Thymus (tissue), 11 donors: ENCODE data around the gene HS3ST4. TPM values are rescaled to one million over a fixed set of nuclear protein-coding genes. Genes with fewer than 3 reads are reported as not detected.

Source experiments
- DNase-seq, 9 donors: peaks; one replicate each; pipeline ENCODE4 v3.0.0-alpha.2; 2013; ENCODE audit warnings: low spot score in 9 of 9, low read depth in 6 of 9, missing footprints in 1 of 9
- H3K27ac ChIP-seq, 2 donors: one replicate each; pipeline ENCODE4 v1.5.1; 2013; ENCODE audit warnings: control low read depth in 1 of 2, low read depth in 1 of 2, low read length in 1 of 2, mild to moderate bottlenecking in 1 of 2, moderate library complexity in 1 of 2
- H3K27me3 ChIP-seq, 2 donors: one replicate each; pipeline ENCODE4 v1.5.1; 2013; ENCODE audit warnings: low read length in 1 of 2; ENCODE audit not compliant: control insufficient read depth in 2 of 2, insufficient read depth in 1 of 2
- H3K36me3 ChIP-seq, 2 donors: one replicate each; pipeline ENCODE4 v1.5.1; 2013; ENCODE audit warnings: low read length in 1 of 2, mild to moderate bottlenecking in 1 of 2, moderate library complexity in 1 of 2; ENCODE audit not compliant: control insufficient read depth in 2 of 2, insufficient read depth in 2 of 2
- H3K4me1 ChIP-seq, 2 donors: one replicate each; pipeline ENCODE4 v1.5.1; 2013; ENCODE audit warnings: low read length in 2 of 2; ENCODE audit not compliant: control insufficient read depth in 2 of 2, insufficient read depth in 2 of 2
- H3K4me3 ChIP-seq, 2 donors: one replicate each; pipeline ENCODE4 v1.5.1; 2013; ENCODE audit warnings: low read length in 2 of 2, control low read depth in 1 of 2, mild to moderate bottlenecking in 1 of 2
- H3K9me3 ChIP-seq, 2 donors: one replicate each; pipeline ENCODE4 v1.5.1; 2013; ENCODE audit warnings: low read length in 1 of 2, mild to moderate bottlenecking in 1 of 2; ENCODE audit not compliant: control insufficient read depth in 2 of 2, insufficient read depth in 1 of 2
- WGBS: extraction: QIAGEN DNeasy Blood & Tissue Kit; methylation state at CpG from one replicate; pipeline ENCODE4 v1.1.7; 2013; 5-methylcytosine and 5-hydroxymethylcytosine counted together
- polyA plus RNA-seq: library from polyadenylated mRNA; stranded (reverse); fragments of 200-250 nt; gene quantifications from one replicate; pipeline ENCODE4 v1.2.3, GENCODE V29; 2013
- total RNA-seq: library from RNA; stranded (reverse); fragments of 120-200 nt; gene quantifications from one replicate; pipeline ENCODE4 v1.2.4, GENCODE V29; 2013
- donor health status: healthy.

HS3ST4 gene
- total and polyA plus RNA-seq, 2 donors: 0.05 to 0.18 TPM

DNA sequence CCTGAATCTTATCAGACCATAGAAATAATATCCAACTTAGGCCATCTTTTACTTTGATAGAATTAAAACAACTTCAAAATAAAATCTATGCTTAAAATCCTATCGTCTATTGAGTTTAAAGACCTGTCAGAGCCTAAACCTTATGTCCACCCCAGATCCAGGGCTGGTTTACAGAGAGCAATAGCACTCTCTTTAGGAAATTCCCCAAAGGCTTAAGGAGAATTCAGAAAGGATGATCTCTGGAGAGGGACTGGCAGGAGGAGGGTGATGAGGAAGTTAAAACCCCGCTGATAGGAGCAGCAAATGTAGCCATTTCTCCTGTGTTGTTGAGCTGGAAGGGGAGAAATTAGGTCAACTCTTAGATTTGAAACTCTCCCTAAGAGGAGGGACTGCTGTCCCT is 175.3 kb downstream of the HS3ST4 start:
- WGBS: 65% methylated on average over 2 of the region's 2 CpGs
- H3K27ac ChIP-seq: no peak overlapping the region
- DNase-seq: no peak
- no peaks in the 10 kb centered on the region for H3K4me1 ChIP-seq
- no peaks in the 10 kb centered on the region for H3K36me3 ChIP-seq
- H3K27me3 ChIP-seq: no peaks in the 10 kb centered on the region
- no peaks in the 10 kb centered on the region for H3K9me3 ChIP-seq
- H3K4me3 ChIP-seq: no peak overlapping the region

- Histone ChIP-seq H3K36me3 (no peaks in the 10 kb centered on the region), H3K4me3 (no peak overlapping the region), H3K9me3 (no peaks in the 10 kb centered on the region), H3K27ac (no peak overlapping the region), H3K27me3 (no peaks in the 10 kb centered on the region), H3K4me1 (no peaks in the 10 kb centered on the region)
- WGBS: 67% methylated on average over 6 of the region's 6 CpGs
- DNase-seq: no peak
These were observed 176.3 kb downstream of the HS3ST4 start for GRCh38 chr16:25868106-25868505.

DNA sequence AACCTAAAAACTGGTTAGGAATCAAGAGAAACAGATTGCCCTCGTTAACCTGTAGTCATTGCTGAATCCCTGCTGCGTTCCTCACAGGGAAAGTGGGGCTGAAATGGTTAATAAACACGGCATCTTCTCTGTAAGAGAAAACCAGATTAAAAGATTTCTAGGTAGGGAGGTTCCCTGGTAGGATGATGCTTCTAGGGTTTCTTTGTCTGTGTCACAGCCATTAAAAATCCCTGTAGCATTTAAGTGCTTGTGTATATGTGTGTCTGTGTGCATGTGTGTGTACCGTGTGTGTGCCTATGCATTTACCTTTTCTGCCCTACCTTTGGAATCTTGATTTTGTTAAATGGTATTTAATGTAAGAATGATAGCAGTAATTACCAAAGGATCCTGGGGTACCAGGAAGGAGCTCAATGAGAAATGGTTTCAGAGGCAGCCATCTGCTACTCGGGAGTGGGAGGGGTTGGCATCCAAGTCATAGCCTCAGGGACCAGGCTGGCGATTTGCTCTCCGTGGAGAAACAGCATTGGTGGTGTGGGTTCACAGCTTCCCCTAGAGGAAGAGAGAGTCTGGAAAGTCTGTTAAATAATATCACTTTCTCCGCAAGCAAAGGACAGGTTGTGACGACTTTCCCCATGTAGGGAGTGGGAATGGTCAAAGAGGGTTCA is 177.1 kb downstream of the HS3ST4 start:
- no peak for DNase-seq
- 63% methylated on average over 9 of the region's 9 CpGs for WGBS
- H3K9me3 ChIP-seq: no peaks in the 10 kb centered on the region
- no peaks in the 10 kb centered on the region for H3K4me1 ChIP-seq
- H3K36me3 ChIP-seq: no peaks in the 10 kb centered on the region
- no peak overlapping the region for H3K4me3 ChIP-seq
- no peaks in the 10 kb centered on the region for H3K27me3 ChIP-seq
- H3K27ac ChIP-seq: no peak overlapping the region

DNA sequence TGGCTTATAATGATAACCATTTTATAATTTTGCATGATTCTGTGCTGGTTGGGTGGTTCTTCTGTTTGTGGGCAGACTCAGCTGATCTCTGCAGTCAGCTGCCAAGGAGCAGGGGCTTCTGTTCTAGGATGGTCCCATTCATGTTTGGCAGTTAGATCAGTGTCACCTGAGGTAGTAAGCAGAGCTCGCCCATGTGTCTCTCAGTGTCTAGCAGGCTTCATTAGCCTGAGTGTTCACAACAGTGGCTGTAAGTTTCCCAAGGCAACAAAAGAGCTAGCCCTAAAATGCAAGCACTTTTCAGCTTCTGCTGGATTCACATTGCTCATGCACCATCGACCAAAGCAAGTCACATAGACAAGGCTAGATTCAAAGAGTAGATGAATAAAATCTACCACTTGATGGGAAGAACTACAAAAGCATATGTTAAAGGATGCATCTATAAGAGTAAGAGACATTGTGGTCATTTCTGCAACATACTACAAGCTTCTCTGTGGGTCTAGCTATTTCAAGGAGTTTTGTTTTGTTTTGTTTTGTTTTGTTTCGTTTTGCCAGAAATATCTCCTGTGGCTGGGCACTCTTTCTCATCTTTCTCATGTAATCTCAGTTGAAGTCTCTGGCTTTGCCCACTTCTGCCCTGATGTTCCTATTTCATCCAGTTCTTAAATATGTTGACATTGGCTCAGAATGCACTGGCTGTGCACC is 180.8 kb downstream of the HS3ST4 start:
- no peaks in the 10 kb centered on the region for H3K36me3 ChIP-seq
- H3K4me1 ChIP-seq: no peaks in the 10 kb centered on the region
- no peaks in the 10 kb centered on the region for H3K9me3 ChIP-seq
- WGBS: 91% methylated on average over 3 of the region's 3 CpGs
- H3K4me3 ChIP-seq: no peak overlapping the region
- no peak overlapping the region for H3K27ac ChIP-seq
- H3K27me3 ChIP-seq: no peaks in the 10 kb centered on the region
- DNase-seq: no peak

GRCh38 chr16:25874196-25874595 is 182.4 kb downstream of the HS3ST4 start:
- DNase-seq: no peak
- Histone ChIP-seq H3K4me1 (no peaks in the 10 kb centered on the region), H3K36me3 (no peaks in the 10 kb centered on the region), H3K27ac (no peak overlapping the region), H3K9me3 (no peaks in the 10 kb centered on the region), H3K4me3 (no peak overlapping the region), H3K27me3 (no peaks in the 10 kb centered on the region)

DNA sequence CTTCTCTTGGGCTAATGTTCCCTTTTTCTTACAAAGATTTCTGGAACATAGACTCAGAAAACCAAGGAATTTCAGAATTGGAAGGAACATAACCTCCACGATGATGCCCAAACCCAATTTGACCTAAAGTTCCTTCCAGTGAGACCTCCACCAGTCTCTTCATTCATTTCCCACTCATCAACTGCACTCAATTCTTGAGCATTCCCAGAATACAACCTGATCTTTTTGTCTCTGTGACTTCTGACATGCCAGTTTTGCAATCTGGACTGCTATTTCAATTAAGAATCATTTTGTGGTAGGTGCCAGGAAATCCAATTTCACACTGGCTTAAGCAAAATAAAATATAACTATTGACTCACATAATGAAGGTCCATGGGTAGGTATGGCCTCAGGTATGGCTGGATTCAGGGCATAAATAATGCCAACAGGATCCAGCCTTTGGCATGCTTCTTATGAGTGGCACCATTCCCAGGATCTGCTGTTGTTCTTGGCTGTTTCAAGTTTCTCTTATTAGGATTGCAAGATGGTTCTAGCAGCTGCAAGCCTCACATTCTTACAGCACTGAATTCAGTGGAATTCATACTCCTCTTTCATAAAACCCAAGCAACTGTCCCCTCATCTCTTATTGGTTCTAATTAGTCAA is 184.3 kb downstream of the HS3ST4 start:
- no peaks in the 10 kb centered on the region for H3K27me3 ChIP-seq
- no peak for DNase-seq
- H3K4me3 ChIP-seq: no peak overlapping the region
- 100% methylated on average over 1 of the region's 1 CpG for WGBS
- no peaks in the 10 kb centered on the region for H3K9me3 ChIP-seq
- no peaks in the 10 kb centered on the region for H3K36me3 ChIP-seq
- H3K27ac ChIP-seq: no peak overlapping the region
- no peaks in the 10 kb centered on the region for H3K4me1 ChIP-seq

GRCh38 chr16:25877103-25877502 is 185.3 kb downstream of the HS3ST4 start:
- Histone ChIP-seq H3K27me3 (no peaks in the 10 kb centered on the region), H3K36me3 (no peaks in the 10 kb centered on the region), H3K4me1 (no peaks in the 10 kb centered on the region), H3K9me3 (no peaks in the 10 kb centered on the region), H3K27ac (no peak overlapping the region), H3K4me3 (no peak overlapping the region)
- no peak for DNase-seq

- 86% methylated on average over 4 of the region's 4 CpGs for WGBS
- Histone ChIP-seq H3K27ac (no peak overlapping the region), H3K4me3 (no peak overlapping the region), H3K4me1 (no peaks in the 10 kb centered on the region), H3K9me3 (no peaks in the 10 kb centered on the region), H3K27me3 (no peaks in the 10 kb centered on the region), H3K36me3 (no peaks in the 10 kb centered on the region)
- no peak for DNase-seq
These were observed 194.8 kb downstream of the HS3ST4 start for GRCh38 chr16:25886598-25886997.

DNA sequence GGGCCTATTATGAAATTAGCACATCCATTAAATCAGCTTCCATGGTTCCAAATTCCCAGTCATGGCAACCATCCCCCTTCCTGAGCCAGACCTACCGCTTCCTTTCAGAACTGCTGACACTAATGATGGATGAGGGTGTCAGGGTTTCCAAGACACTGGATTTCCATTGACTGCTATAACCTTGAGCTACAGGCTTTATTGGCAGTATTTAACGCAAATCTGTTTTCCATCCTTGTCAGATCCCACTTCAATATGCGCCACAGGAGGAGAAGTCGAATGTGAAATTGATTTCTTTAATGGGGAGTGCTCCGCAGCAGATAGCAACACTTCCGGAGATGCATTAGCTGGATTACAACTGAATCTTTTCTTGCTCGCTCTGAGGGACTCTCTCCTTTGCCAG is 197.1 kb downstream of the HS3ST4 start:
- no peaks in the 10 kb centered on the region for H3K9me3 ChIP-seq
- H3K4me1 ChIP-seq: no peaks in the 10 kb centered on the region
- 91% methylated on average over 7 of the region's 7 CpGs for WGBS
- no peak overlapping the region for H3K27ac ChIP-seq
- H3K36me3 ChIP-seq: no peaks in the 10 kb centered on the region
- H3K27me3 ChIP-seq: no peaks in the 10 kb centered on the region
- H3K4me3 ChIP-seq: no peak overlapping the region
- DNase-seq: no peak
